Mesenteric fat pad (tissue), 1 donor: ENCODE results near the gene THG1L. TPM values are rescaled to one million over a fixed set of nuclear protein-coding genes. Genes with fewer than 3 reads are reported as not detected.
"Not testable (repeated sequence)": the region's sequence is repeated elsewhere in the genome, so short reads cannot be mapped to it uniquely, and the experiment has no call there.

Experiments
- DNase-seq: peaks from one replicate; pipeline ENCODE4 v3.0.0-alpha.2; 2020; ENCODE audit warnings: low spot score
- long read RNA-seq: library from polyadenylated mRNA; unstranded; transcript quantifications from one replicate; pipeline ENCODE4 v2.0.0, GENCODE V29; 2020
- total RNA-seq: library from RNA; stranded (reverse); fragmentation: NEBNext Ultra II Directional; extraction: Animal tissue kit (Norgen Biotek cat#: 25700); gene quantifications from one replicate; pipeline ENCODE4 v1.2.1, GENCODE V29; 2021
- donor health status: DM: yes; HTN: yes; CAD: no.

The THG1L gene
- 7.5 TPM for total RNA-seq
- long read RNA-seq, transcript THG1L-201 (6 exons, 3,107 nt): major isoform, 31 of 34 reads
- long read RNA-seq, partial matches to known transcripts: 2 of 34 reads
- long read RNA-seq, other reads (novel, unspliced or antisense): 1 of 34 reads

GRCh38 chr5:157731272-157732129 is at the start of gene THG1L:
Gene THG1L, plus strand, starts transcription at chr5:157731420. Its CDS starts 21 bp downstream, at chr5:157731441.
- peak; percentile 99 for DNase-seq

- DNase-seq: no peak
Measured at GRCh38 chr5:157682257-157682656, 49.0 kb upstream of the THG1L start.

GRCh38 chr5:157686276-157687197 is 44.7 kb upstream of the THG1L start:
- DNase-seq: not testable (repeated sequence)

DNA sequence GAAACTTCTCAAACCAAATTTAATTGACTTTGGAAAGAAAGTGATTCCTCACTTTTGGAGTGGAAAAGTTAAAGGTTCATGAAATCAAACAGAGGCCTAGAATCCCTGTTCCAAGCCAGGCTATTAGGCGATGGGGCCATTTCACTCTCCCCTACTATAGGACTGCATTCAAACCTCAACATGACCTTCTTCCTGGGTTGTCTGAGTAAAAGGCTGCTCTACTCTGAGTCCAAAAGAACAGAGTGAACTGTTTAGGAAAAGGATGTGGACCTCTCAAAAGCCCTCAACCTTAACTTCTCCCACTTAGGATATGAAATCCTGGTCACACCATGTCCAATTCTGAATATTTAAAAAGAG is 44.0 kb upstream of the THG1L start:
- no peak for DNase-seq

- DNase-seq: no peak
Measured at GRCh38 chr5:157689942-157690689, 41.1 kb upstream of the THG1L start.

DNA sequence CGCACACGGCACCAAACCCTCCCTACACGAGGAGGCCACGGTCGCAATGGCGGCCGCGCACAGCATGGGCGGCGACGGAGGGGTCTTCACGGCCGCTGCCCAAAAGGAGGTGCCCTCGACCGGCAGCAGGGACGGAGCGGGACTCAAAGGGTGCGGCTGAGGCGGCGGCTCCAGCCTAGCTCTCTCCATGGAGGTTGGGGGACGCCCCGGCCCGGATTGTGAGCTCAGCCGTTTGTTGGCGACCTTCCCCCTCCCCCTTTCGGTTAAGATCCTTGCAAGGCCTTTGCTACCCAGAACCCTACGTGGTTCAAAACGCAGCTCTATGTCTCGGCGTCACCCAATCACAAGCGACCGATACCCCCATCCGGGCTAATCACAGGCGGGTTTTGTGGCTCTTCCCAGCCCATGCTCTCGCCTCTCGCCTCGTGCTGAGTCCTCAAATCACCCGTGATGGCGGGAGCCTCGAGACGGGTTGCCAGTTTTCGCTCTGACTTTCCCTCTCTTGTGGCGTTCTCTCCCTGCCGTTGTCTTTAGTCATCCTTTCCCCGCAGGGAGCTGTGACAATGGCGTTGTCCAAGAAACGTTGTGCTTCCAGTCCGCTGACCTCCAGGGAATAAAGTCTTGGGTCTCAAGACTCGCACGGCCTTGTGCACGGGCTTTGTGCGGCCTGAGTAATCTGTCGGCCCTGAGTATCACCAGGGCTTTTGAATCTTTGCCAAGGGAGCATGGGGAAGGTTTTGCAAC is 40.4 kb upstream of the THG1L start:
- DNase-seq: no peak

GRCh38 chr5:157693816-157694215 is 37.4 kb upstream of the THG1L start:
- DNase-seq: not testable (repeated sequence)

DNA sequence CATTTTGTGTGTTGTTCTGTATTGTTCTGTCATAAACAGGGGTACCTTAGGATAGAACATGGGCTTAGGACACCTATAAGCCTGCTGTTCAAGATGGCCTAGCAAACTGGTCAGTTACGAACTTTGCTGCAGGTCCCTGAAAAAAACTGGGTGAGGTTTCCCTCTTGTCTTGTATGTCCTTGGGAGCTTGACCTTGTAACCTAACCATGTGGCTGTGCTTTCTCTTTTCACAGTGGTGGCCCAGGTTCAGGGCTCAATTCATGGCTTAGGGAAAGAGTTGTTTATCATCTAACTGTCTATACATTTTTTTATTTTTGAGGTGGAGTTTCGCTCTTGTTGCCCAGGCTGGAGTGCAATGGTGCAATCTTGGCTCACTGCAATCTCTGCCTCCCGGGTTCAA is 35.1 kb upstream of the THG1L start:
- DNase-seq: not testable (repeated sequence)

DNA sequence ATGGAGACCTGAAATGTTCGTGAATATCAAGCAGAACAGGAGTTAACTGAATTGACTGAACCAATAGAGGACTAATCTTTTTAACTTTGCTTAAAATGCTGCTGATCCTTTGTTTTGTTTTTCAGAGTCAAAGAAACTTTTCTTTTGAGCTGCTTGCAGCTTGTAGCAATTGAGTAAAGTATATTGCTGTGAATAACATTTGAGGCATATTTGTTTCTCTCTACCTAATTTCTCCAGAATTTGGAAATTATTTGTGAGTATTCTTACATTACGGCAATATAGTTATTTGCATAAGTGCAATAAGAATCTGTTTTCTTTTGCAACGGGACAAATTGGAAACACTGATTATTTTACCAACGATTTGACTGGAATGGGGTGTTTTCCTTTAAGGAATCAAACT is 32.5 kb upstream of the THG1L start:
- not testable (repeated sequence) for DNase-seq

DNA sequence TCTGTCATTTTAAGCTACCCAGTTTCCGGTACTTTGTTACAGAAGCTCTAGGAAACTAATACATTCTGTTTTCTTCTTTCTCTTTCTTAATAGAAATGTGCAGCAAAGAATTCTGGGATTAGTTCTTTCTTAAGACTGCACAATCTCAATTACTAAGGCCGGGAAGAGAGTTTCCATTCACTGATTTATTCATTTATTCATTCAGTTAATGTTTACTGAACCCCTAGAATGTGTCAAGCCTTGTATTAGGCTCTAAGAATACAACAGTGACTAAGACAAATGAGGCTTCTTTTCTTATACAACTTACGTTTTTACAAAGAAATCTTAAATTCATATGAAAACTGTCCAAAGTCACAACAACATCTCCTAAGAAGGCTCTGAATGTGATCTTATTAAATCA is 27.5 kb upstream of the THG1L start:
- DNase-seq: no peak

DNA sequence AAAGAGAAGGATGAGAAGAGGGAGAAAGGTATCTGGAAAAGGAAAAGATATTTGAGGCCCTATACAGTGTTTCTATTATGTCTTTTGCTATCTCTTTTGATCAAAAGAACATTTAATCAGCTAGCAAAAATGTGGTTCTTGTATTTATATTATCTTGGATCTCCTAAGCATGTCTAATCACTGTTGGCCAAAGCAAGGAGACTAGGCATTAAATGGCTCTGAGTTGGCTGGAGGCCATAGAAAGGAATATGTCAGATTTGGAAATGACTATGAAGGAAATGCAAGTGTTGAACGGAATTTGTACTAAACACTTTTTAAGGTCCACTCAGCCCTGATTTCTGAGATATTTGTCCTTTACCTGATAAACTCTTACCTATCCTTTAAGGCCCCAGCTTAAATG is 22.4 kb upstream of the THG1L start:
- DNase-seq: no peak

GRCh38 chr5:157709346-157709745 is 21.9 kb upstream of the THG1L start:
- DNase-seq: no peak

DNA sequence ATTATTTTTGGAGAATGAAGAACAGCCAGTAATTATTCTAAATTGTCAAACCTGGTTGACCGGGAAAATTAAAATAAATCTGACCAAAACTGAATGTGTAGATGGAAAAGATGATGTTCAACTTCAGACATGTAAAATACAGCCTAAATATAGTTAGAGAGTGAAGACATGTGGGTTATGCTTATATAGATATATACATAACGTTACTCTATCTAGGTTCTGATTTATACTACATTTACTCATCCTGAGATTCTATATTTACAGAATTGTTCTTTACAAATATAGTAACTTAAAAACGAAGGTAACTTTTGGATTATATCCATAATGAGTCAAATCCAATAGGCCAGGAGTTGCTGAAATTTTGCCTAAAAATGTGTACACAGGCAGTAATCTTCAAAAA is 20.8 kb upstream of the THG1L start:
- no peak for DNase-seq

DNA sequence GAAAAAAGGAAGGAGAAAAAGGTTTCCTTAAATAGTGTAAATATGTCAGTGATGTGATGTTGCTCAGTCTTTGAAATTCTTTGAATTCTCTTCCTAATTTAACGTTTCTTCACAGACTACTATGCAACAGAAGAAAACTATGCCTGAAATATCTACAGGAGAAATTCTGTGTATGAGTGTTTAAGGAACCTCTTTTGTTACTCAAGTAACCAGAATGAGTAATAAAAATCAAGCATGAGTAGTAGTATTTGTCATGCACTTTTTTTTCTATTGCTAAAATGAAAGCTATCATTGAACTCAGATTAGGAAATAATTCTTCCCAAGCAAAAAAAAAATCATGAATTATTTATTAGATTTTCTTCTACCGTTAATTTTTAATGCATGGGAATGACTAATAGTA is 20.3 kb upstream of the THG1L start:
- DNase-seq: no peak

DNA sequence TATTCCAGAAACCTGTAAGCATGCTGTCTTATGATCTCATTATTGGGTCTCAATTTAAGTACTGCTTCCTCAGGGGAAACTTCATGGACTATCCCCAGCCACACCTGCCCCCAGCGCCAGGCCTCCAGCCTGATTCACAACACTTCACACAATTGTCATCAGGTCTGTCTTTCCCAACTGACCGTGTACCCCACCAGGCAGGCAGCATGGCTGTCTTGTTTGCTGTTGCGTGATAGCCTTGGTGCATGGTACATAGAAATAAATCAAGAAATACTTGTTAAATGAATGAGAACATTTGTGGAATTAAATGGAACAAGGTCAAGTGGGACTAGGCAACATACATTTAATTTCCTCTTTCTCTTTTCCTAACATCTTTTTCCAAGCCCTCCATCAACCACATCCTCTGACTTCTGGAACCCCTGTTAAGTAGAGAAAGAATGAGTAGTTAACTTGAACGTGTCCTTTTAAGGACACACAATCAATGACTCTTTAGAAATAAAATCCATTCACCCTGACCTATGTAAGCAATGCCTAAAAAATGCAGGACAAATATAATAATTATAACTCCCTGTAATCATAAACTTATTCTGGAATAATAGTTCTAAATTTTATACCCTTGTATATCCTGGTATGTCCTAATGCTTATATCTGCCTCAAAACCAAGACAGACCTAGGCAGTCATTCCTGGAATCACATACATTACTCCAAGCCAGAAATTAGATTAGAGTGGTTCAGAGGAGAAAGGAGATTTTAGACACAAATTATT is 17.2 kb upstream of the THG1L start:
- DNase-seq: no peak

GRCh38 chr5:157714596-157714864 is 16.7 kb upstream of the THG1L start:
- DNase-seq: no peak

DNA sequence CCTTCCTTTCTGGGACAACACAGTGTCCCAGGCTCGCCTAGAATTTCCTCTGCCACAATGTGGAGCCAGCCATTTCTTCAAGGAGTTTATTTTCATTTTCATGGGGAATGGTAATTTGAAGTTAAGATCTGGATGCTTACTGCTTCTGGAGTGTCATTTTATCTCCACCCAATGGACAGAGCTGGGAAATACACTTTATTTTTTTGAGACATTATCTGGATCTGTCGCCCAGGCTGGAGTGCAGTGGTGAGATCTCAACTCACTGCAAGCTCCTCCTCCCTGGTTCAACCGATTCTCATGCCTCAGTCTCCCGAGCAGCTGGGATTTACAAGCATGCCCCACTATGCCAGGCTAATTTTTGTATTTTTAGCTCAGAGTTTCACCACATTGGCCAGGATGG is 12.7 kb upstream of the THG1L start:
- no peak for DNase-seq

- DNase-seq: no peak
Measured at GRCh38 chr5:157719245-157719644, 12.0 kb upstream of the THG1L start.

DNA sequence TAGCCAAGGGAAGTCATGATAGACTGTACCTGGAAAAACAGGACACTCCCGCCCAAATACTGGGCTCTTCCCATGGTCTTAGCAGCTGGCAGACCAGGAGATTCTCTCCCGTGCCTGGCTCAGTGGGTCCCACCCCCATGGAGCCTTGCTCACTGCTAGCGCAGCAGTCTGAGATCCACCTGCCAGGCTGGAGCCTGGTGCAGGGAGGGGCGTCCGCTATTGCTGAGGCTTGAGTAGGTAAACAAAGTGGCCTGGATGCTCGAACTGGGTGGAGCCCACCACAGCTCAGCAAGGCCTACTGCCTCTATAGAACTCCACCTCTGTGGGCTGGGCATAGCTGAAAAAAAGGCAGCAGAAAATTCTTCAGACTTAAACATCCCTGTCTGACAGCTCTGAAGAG is 10.1 kb upstream of the THG1L start:
- DNase-seq: no peak

DNA sequence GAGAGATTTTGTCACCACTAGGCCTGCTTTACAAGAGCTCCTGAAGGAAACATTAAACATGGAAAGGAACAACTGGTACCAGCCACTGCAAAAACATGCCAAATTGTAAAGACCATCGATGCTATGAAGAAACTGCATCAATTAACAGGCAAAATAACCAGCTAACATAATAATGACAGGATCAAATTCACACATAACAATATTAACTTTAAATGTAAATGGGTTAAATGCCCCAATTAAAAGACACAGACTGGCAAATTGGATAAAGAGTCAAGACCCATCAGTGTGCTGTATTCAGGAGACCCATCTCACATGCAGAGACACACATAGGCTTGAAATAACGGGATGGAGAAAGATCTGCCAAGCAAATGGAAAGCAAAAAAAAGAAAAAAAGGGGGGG is 8.3 kb upstream of the THG1L start:
- DNase-seq: not testable (repeated sequence)
